OCI-LY7 (cell line): ENCODE results near the gene RELN. TPM values are rescaled to one million over a fixed set of nuclear protein-coding genes. Genes with fewer than 3 reads are reported as not detected.

Experiments used
- BruUV-seq: library from RNA; stranded (reverse); fragments of 400-500 nt; replicated peaks from 2 replicates; lab custom pipeline; 2021; lab: Mats Ljungman, UMichigan
- CTCF ChIA-PET: fragments of 300-600 bp; sonication (Branson Sonifier 250); formaldehyde crosslinking; loops from one replicate; lab custom pipeline; 2022; ENCODE audit warnings: antibody characterized with exemption; ENCODE audit not compliant: unreplicated experiment; lab: Charles Lee
- POLR2A ChIA-PET: fragments of 300-600 bp; sonication (Branson Sonifier 250); formaldehyde crosslinking; loops from one replicate; lab custom pipeline; 2022; ENCODE audit warnings: antibody characterized with exemption; lab: Charles Lee
- DNase-seq: peaks from one replicate; pipeline ENCODE4 v3.0.0-alpha.2; 2015; ENCODE audit warnings: low spot score
- H2AFZ ChIP-seq: fragments of 200-600 bp; sonication (generic), shearing (Covaris generic); 2 replicates; pipeline ENCODE4 v1.6.1; 2014; ENCODE audit warnings: mild to moderate bottlenecking, antibody characterized with exemption, low read length, moderate library complexity
- H3K27ac ChIP-seq: fragments of 200-600 bp; sonication (generic); 2 replicates; pipeline ENCODE4 v1.5.1; 2014; ENCODE audit warnings: mixed run types, low read depth, mild to moderate bottlenecking, moderate library complexity, low read length, inconsistent platforms; ENCODE audit not compliant: poor library complexity, severe bottlenecking
- H3K36me3 ChIP-seq: fragments of 200-600 bp; sonication (generic); 2 replicates; pipeline ENCODE4 v1.6.1; 2014; ENCODE audit warnings: mild to moderate bottlenecking, antibody characterized with exemption, low read length, moderate library complexity, mixed read lengths; ENCODE audit not compliant: insufficient read depth
- H3K4me1 ChIP-seq: fragments of 200-600 bp; sonication (generic); 2 replicates; pipeline ENCODE4 v1.5.1; 2014; ENCODE audit warnings: mild to moderate bottlenecking, low read length; ENCODE audit not compliant: insufficient read depth, poor library complexity, severe bottlenecking
- H3K4me2 ChIP-seq: fragments of 200-600 bp; sonication (generic); 2 replicates; pipeline ENCODE4 v1.6.1; 2014; ENCODE audit warnings: mild to moderate bottlenecking, low read length
- H3K4me3 ChIP-seq: fragments of 200-600 bp; sonication (generic); 2 replicates; pipeline ENCODE4 v1.5.1; 2014; ENCODE audit warnings: mild to moderate bottlenecking, low read depth, low read length; ENCODE audit not compliant: poor library complexity, severe bottlenecking
- H3K79me2 ChIP-seq: fragments of 200-600 bp; sonication (generic); 2 replicates; pipeline ENCODE4 v1.6.1; 2016; ENCODE audit warnings: low read depth, mild to moderate bottlenecking, low read length, moderate library complexity, mixed read lengths; ENCODE audit not compliant: insufficient read depth
- H3K9me2 ChIP-seq: fragments of 200-600 bp; sonication (generic); 2 replicates; pipeline ENCODE4 v1.6.1; 2016; ENCODE audit warnings: mild to moderate bottlenecking, low read length, mixed read lengths; ENCODE audit not compliant: insufficient read depth
- H3K9me3 ChIP-seq: fragments of 200-600 bp; sonication (generic); 2 replicates; pipeline ENCODE4 v1.6.1; 2014; ENCODE audit warnings: mild to moderate bottlenecking, mixed run types, low read length, mixed read lengths
- H4K20me1 ChIP-seq: fragments of 200-600 bp; sonication (generic); 2 replicates; pipeline ENCODE4 v1.6.1; 2014; ENCODE audit warnings: mild to moderate bottlenecking, antibody characterized with exemption, low read length, moderate library complexity, mixed read lengths; ENCODE audit not compliant: insufficient read depth
- CTCF ChIP-seq: fragments of 200-600 bp; sonication (generic); conservative IDR thresholded peaks from 2 replicates; pipeline ENCODE4 v1.5.1; 2014; ENCODE audit warnings: mild to moderate bottlenecking, antibody characterized with exemption, low read length, moderate library complexity, mixed read lengths
- EZH2phosphoT487 ChIP-seq: fragments of 200-600 bp; sonication (generic); IDR thresholded peaks from 2 replicates; pipeline ENCODE4 v1.6.1; 2018; ENCODE audit warnings: low read depth, borderline replicate concordance, mild to moderate bottlenecking, mixed run types, antibody characterized with exemption, low read length, moderate library complexity, mixed read lengths
- intact Hi-C: fragments of 100-400 bp; cut with micrococcal nuclease; formaldehyde crosslinking; loops from one replicate; pipeline ENCODE4 v1.10.0; 2022; ENCODE audit not compliant: unreplicated experiment
- total RNA-seq, 2 experiments: library from RNA; depleted of rRNA in 1 of 2; stranded (reverse); fragments of >200 nt in 1 of 2; shearing (Covaris generic) in 1 of 2; gene quantifications; 2 replicates each; pipeline ENCODE4 v1.2.3, GENCODE V29; 2014 to 2022

The RELN gene
- total RNA-seq, 2 experiments from 2014 or later, result not detected

- no peak for DNase-seq
- ChIA-PET POLR2A (interaction anchor here (0.8 kb wide), 1 partner anchor 50 kb away, joined by 4 read pairs; no protein-coding TSS in a partner anchor), CTCF (no interaction called here)
- Histone ChIP-seq H3K9me2 (no peaks in the 10 kb centered on the region), H2AFZ (no peak overlapping the region), H3K79me2 (no peaks in the 10 kb centered on the region), H3K9me3 (no peaks in the 10 kb centered on the region), H3K4me3 (no peak overlapping the region), H3K4me1 (no peaks in the 10 kb centered on the region), H3K4me2 (no peak overlapping the region), H3K36me3 (no peaks in the 10 kb centered on the region), H3K27ac (no peak overlapping the region), H4K20me1 (peaks cover 3% of the 10 kb centered on the region; the same call in 1 of the 2 replicates)
- TF ChIP-seq EZH2phosphoT487, result no peak
- no peak for TF ChIP-seq CTCF
- BruUV-seq, result no TSS peak
- intact Hi-C loops, result no loop called here
These were observed 276.3 kb downstream of the RELN start for GRCh38 chr7:103712991-103713778.

DNA sequence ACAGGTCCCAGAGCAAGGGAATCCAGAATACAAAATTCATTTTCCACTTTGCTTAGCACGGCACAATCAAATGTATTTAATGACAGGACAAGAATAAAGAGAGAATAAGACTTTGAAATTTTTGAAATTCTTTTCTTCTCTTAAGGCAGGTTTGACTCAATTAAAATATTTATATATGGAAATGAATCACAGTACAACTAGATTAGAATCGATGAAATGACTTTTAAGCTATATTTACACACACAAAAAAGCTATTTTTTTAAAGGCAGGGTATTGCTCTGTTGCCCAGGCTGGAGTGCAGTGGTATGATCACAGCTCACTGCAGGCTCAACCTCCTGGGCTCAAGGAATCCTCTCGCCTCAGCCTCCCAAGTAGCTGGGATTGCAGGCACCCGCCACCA lies 278.0 kb downstream of the RELN start:
- Histone ChIP-seq H3K79me2 (no peaks in the 10 kb centered on the region), H4K20me1 (peaks cover 3% of the 10 kb centered on the region; the same call in 1 of the 2 replicates), H3K4me2 (no peak overlapping the region), H3K27ac (no peak overlapping the region), H3K4me3 (no peak overlapping the region), H3K9me2 (no peaks in the 10 kb centered on the region), H2AFZ (no peak overlapping the region), H3K9me3 (no peaks in the 10 kb centered on the region), H3K4me1 (no peaks in the 10 kb centered on the region), H3K36me3 (no peaks in the 10 kb centered on the region)
- ChIA-PET POLR2A (interaction anchor here (0.5 kb wide), 1 partner anchor 149 kb away, joined by 3 read pairs; no protein-coding TSS in a partner anchor), CTCF (no interaction called here)
- BruUV-seq, result no TSS peak
- intact Hi-C loops, result no loop called here
- TF ChIP-seq CTCF (no peak), EZH2phosphoT487 (no peak)
- no peak for DNase-seq

GRCh38 chr7:103710247-103710646 lies 279.2 kb downstream of the RELN start:
- H3K9me3 ChIP-seq, result no peaks in the 10 kb centered on the region
- peaks cover 3% of the 10 kb centered on the region; the same call in 1 of the 2 replicates for H4K20me1 ChIP-seq
- no peak overlapping the region for H3K4me2 ChIP-seq
- no peak for DNase-seq
- H2AFZ ChIP-seq, result no peak overlapping the region
- H3K9me2 ChIP-seq, result no peaks in the 10 kb centered on the region
- intact Hi-C loops, result no loop called here
- no peaks in the 10 kb centered on the region for H3K79me2 ChIP-seq
- ChIA-PET POLR2A (interaction anchor here (0.7 kb wide), 1 partner anchor 43 kb away, joined by 3 read pairs; no protein-coding TSS in a partner anchor), CTCF (no interaction called here)
- H3K36me3 ChIP-seq, result no peaks in the 10 kb centered on the region
- no peak overlapping the region for H3K4me3 ChIP-seq
- no peak overlapping the region for H3K27ac ChIP-seq
- TF ChIP-seq EZH2phosphoT487, result no peak
- no peak for TF ChIP-seq CTCF
- BruUV-seq, result no TSS peak
- H3K4me1 ChIP-seq, result no peaks in the 10 kb centered on the region
